ENCODE data around the gene SMAD4.

GRCh38 chr18:51009072-51009471, 20.9 kb upstream of the SMAD4 start:
- TF ChIP-seq CTCF (conservative IDR thresholded peaks at IDR 0.05) (no peak), EZH2 (IDR thresholded peaks at IDR 0.05; ENCODE audit: low read depth) (no peak)
